ENCODE data around the gene SOCS7.
A peak's percentile ranks its signal among the peaks of the same experiment; 100 is the strongest.

SOCS7 gene

DNA sequence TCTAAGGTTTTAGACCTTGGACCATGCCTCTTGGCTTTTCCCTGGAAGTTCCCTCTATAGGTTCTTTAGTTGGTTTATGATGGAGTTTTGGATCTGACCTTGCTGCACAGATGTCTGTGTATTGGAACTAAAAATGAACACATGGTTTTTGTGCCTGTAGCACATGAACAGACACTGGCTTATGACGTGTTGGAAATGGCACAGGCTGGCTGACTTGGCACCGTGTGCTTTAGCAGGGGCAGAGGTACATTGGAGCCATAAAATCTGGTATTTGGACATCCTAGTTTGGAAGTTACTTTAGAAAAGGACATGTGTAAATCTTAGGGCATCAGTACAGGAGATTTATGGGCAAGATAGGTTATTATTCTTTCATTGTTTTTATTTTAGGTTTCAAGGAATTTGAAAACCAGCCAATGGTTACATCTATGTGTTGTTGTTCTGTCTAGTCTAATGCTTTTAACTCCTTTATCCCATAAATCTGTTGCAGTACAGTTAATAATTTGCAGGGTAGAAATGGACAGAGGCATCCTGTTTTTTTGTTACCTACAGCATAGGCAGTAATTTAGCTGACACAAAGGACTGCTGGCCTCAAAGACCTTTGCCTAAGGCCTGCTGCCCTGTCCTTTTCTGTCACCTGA lies 6.0 kb downstream of the SOCS7 start:
- DNase-seq (ENCODE audit: low read depth): no peak
- H3K4me3 ChIP-seq (ENCODE audit: low read depth, low read length): no peak overlapping the region

DNA sequence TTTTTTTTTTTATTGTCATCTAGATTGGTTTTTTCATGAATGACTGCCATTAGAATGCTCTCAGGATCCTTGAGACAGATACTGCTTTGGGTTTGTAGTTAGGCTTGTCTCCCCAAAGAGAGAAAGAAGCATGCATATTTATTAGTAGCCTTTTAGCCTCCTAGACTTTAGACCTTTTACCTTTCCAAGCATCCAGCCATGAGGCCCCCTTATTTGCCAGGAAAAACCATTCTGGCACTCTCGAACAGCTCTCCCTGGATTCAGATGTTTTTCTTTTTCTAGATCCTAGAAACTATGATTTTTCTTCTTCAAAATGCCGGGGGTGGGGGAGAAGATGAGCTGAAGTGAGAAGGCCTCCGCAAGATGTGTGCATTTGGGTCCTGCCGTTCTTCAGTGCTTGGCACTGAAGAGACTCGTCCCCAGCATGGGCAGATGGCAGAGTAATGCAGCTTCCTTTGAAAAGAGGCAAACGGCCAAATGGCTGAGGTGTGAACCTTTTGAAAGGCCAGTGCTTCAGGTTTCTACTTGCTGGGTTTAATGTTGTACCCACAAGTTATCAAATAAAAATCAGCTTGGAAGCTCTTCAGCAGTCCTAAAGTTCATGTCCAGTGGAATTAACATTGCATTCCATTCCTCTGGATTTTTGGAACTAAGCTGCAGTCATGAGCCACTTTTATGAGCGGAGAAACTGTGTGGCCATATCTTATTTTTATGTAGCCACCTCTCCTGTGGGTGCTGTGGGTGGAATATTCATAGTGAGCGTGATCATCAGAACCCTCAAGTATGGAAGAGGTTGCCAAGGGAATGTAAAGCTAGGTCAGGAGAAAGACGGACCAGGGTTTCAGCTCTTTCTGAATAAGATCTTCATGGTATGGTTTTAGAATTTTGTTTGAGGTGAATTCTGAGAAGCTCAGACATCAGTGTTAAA lies 7.2 kb downstream of the SOCS7 start:
- no peak for DNase-seq (ENCODE audit: low read depth)
- no peak overlapping the region for H3K4me3 ChIP-seq (ENCODE audit: low read depth, low read length)

DNA sequence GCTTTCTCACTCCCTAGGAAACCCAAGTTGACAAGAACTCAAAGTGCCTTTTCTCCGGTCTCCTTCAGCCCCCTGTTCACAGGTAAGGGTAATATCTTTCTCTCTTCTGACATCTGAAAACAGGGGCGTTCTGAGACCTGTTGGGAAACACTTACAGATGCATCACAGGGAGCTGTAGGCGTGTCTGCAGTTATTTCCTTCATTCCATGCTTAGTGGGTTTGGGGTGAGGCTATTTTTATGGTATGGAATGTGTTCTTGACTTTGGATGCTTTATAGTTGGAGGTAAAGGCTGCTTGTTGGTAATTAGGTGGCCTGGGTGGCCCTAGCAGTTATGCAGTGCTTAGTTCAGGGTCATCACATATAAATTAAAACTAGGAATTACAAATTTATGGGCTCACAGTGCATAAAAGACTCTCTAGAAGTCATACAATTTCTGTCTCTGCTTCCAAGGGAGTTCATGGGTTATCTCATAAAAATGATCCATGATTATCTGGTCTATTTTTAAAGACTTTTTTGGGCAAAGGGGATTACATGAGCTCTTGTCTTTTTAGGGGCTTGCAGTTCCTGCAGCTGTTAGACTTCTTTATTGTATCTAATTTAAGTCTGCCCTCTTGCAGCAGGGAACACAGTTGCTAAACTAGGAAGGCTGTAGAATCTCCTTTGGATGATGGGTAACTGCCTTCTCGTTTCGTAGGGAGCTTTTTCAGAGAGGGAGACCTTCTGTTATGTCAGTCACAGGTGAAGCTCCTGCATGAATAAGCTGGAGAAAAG lies 10.2 kb downstream of the SOCS7 start:
- DNase-seq (ENCODE audit: low read depth): no peak
- H3K4me3 ChIP-seq (ENCODE audit: low read depth, low read length): no peak overlapping the region

DNA sequence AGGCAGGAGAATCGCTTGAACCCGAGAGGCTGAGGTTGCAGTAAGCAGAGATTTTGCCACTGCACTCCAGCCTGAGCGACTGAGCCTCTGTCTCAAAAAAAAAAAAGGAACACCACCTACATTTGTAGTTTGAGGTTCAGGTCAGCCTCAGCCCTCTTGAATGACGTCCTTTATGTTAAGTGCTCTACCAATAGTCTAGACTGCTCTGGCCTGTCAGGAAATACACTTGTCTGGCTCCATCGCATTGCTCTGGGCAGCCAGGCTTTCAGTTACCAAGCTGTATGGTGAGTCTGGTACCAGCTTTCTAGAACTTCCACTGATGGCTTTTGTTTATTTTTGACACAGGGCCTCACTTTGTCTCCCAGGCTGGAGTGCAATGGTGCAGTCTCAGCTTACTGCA lies 11.4 kb downstream of the SOCS7 start:
- H3K4me3 ChIP-seq (ENCODE audit: low read depth, low read length): no peak overlapping the region
- DNase-seq (ENCODE audit: low read depth): no peak

DNA sequence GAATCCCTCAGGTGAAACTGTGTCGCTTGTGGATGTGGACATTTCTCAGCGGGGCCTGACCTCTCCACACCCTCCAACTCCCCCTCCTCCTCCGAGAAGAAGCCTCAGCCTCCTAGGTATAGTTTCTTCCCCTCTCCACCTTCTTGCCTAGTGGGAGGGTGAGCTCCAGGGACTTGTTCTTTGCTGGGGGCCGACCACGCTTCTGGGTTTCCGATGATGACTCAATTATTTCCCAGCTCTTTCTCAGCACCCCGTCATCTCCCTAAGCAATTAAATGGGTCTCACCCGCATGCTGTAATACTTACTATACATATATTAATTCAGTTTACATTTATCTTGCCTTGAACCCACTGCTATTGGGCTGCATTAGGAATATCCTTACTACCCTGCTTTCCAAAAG lies 13.1 kb downstream of the SOCS7 start:
- no peak for DNase-seq (ENCODE audit: low read depth)
- H3K4me3 ChIP-seq (ENCODE audit: low read depth, low read length): no peak overlapping the region

DNA sequence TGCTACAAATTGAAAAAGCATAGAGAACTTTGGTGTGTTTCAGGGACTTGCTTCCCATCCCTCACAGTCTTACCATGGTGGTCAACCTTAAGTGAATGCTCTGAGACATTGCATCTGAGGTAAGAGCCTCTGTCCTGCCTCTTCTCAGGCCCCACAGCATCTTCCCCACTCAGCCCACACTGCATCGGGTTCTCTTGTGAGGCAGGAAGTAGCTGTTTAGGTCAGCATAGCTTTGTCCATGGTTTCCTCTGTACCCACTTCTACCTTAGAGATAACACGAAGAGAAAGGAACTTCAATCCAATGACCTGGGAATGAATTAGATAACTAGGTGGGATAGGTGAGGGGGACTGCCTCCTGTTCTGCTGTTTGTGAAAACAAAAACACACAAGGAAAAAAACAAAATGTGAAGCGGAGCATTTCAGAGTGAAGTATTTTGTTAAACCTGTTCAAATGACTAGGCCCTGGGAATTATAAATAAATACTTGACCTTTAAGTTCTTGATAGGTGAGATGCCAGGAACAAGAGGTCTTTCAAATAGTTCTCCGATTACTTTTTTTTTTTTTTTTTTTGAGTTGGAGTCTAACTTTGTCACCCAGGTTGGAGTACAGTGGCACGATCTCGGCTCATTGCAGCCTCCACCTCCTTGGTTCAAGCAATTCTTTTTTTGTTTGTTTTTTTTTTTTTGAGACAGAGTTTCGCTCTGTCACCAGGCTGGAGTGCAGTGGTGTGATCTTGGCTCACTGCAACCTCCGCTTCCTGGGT lies 17.7 kb downstream of the SOCS7 start:
- no peak overlapping the region for H3K4me3 ChIP-seq (ENCODE audit: low read depth, low read length)
- no peak for DNase-seq (ENCODE audit: low read depth)

DNA sequence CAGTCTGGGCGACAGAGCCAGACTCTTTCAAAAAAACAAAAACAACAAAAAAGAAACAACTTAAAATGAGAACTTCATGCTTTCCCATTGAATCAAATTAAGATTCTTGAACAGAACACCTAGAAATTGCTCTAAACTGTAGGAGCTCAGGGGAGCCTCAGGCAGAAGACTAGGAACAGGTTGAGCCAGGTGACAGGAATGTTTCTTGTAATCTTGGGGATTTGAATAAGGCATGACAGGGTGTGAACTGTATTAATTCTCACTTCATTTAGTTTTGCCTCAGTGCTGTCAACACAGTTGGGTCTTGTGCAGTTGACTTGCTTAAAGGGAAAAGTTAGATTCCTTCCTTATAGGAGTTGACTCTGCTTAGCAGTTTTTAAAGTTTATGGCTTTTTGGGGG lies 27.8 kb downstream of the SOCS7 start:
- DNase-seq (ENCODE audit: low read depth): no peak
- H3K4me3 ChIP-seq (ENCODE audit: low read depth, low read length): no peak overlapping the region

DNA sequence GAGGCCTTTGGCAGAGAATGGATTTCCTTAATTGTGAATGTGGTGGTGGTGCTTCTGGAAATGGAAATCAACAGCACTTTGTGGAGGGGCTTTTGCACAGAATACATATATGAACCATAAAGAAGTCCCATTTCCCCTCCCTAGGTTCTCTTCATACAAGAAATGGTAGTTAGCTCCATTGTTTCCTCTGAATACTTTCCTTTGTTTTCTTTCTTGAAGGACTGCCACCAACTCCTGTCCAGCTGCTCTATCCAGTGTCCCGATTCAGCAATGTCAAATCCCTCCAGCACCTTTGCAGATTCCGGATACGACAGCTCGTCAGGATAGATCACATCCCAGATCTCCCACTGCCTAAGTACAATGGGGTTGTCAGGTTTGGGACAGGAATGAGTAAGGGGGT lies 43.4 kb downstream of the SOCS7 start:
- DNase-seq (ENCODE audit: low read depth): no peak
- H3K4me3 ChIP-seq (ENCODE audit: low read depth, low read length): no peak overlapping the region

DNA sequence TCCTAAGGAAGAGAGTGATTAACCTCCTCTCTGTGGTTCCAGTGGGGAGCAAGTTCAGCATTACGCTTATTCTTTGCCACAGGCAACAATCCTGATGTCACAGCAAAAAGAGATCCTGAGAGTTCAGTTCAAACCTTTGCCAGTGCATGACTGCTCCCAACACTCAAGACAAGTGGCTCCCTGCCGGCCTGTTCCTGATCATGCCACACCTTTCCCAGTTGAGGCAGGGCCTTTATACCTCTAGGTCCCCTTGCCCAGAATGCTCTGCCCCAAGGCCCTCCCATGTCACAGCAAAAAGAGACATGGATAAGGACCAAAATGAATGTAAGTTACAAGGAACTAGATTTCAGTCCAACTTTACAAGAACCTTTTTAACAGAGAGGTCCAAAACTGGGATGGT lies 45.6 kb downstream of the SOCS7 start:
- no peak for DNase-seq (ENCODE audit: low read depth)
- H3K4me3 ChIP-seq (ENCODE audit: low read depth, low read length): no peak overlapping the region

DNA sequence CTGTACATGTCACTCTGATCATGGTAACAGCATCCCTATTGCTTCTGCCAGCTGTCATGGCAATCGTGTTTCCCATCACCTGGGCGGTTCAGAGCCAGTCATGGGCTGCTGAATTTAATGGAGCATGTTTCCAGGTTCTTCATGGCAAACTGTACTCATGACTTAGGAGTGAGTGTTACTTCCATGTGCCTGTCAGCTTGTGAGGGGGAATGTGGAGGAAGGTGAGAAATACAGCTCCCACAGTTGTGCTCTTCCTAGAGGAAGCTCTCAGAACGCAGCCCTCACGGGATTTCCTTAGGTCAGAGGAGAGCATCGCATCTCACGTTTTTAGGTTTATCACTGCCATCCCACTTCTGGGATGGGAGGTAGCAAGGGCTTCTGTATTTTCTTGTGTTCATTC lies 48.6 kb downstream of the SOCS7 start:
- no peak for DNase-seq (ENCODE audit: low read depth)

DNA sequence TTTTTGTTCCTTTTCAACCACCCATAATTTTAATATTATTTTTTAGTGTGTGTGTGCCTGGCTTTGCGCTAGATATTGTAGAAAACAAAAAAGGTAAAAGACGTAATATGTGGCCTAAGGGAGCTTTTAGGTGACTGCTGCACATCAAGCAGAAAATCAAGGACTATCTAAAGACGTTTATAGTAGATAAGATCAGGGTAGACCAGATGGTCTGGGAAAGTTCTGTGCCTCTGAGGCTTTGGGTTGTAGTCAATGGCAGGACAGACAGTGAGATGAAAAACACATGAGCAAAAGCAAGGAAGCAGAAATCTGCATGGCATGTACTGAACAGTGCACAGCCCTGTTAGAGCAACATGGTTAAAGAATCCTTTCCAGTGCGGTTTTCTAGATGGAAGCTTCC lies 49.8 kb downstream of the SOCS7 start:
- no peak overlapping the region for H3K4me3 ChIP-seq (ENCODE audit: low read depth, low read length)
- DNase-seq (ENCODE audit: low read depth): no peak

More for the DNA sequence above, 48.6 kb downstream of the SOCS7 start:
- H3K4me3 ChIP-seq (ENCODE audit: low read depth, low read length): no peak overlapping the region

DNA sequence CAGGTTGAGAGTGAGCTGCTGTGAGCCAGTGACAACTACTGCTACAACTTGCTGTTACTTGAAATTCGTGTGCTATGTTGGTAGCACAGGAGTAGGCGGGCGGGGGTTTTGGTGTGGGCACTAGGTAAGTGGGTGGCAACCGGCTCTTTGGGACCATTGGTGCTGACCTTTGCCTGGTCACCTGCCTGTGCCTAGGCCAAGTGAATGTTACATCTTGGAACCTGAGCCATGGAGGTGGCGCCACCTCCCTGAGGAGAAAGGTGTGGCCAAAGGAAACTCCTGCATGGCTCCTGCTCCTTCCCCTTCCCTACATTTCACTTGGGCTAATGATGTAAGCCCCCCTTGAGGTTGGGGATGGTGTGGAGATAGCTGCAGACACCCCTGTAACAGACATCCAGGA lies 51.3 kb downstream of the SOCS7 start:
- no peak for DNase-seq (ENCODE audit: low read depth)
- no peak overlapping the region for H3K4me3 ChIP-seq (ENCODE audit: low read depth, low read length)

DNA sequence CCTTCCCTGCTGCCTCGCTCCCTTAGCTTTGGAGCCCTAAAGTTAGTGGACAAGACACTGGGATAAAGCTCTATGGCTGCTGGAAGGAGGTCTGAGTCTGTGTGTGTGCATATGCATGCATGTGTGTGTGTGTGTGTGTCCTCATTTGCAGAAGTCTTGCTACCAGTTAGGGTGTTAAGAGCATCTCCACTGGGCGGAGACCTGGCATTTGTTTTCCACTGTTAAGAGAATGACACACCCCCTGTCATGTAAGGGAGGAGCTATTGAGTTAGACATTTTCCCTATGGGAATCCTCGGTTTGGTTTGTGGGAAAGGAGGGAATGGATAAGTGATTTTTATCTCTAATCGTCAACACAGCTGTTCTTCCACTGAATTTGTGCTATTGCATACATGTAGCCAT lies 51.8 kb downstream of the SOCS7 start:
- no peak overlapping the region for H3K4me3 ChIP-seq (ENCODE audit: low read depth, low read length)
- DNase-seq (ENCODE audit: low read depth): peak; percentile 19

DNA sequence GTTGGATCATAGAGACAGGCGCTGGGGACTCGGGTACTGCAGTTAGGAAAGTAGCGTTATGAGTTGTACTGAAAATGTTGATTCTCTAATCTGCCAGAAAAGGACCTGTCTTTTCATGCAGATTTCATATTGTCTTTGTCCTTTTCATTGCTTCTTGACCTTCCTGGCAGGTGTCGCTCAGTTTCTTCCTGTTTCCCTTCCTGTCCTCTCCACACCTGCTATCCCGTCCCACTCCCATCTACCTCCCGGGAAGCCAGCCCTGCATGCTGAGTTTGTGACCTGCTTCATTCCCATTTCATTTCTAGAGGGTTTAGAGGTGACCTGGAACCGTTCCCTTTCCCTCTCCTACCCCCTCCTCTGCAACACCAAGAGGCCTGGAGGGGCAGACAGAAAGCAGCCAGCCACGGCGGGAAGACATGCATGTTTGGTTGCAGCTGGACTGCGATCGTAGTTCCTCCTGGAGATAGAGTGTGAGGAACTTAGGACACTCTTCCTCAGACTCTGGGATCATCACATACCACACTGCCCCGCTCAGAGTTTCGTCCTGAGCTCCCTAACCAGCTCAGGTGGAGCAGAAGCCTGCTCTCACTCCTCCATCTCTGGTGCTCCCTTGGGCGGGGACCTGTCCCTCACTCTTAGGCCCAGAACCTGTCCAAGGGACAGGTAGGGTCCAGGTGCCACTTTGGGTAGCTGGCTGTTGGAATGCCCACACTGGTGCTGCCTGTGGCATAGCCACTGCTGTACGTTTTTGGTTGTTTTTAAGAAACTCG lies 52.7 kb downstream of the SOCS7 start:
- H3K4me3 ChIP-seq (ENCODE audit: low read depth, low read length): no peak overlapping the region
- DNase-seq (ENCODE audit: low read depth): no peak

DNA sequence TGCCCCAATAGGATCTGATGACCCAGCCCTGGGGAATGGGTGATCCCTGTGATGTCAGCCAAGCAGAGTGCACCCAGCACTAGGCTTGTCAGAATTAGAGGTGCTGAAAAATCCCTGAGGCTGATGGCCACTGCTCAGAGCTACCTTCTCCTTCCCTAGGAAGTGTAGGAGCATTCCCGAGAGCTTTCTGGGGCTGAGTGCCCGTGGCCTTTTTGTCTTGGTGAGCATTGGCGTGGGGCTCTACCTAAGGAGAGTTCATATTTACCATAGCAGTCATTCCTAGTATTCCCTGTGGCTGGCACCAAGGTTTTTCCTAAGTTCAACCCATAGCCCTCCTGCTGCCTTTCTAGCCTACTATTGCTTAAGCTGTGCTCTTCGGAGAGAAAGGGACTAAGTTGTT lies 54.0 kb downstream of the SOCS7 start:
- no peak overlapping the region for H3K4me3 ChIP-seq (ENCODE audit: low read depth, low read length)
- no peak for DNase-seq (ENCODE audit: low read depth)

DNA sequence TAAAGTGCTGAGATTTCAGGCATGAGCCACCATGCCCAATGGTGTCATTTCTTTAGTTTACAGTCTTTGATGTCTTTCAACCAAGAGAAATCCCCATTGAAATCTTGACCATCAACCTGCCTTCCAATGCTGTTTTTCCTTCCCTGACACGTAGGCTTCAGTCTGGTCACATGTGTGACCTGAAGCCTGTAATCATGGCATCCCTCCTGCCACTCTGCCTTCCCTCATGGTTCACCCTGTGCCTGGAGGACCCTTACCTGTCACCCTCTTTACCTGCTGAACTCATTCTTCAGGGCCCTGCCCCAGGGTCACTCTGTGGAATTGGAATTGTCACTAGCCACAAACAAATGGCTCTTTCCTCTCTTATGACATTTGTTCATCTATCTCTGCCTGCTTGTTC lies 58.6 kb downstream of the SOCS7 start:
- H3K4me3 ChIP-seq (ENCODE audit: low read depth, low read length): no peak overlapping the region
- DNase-seq (ENCODE audit: low read depth): no peak

DNA sequence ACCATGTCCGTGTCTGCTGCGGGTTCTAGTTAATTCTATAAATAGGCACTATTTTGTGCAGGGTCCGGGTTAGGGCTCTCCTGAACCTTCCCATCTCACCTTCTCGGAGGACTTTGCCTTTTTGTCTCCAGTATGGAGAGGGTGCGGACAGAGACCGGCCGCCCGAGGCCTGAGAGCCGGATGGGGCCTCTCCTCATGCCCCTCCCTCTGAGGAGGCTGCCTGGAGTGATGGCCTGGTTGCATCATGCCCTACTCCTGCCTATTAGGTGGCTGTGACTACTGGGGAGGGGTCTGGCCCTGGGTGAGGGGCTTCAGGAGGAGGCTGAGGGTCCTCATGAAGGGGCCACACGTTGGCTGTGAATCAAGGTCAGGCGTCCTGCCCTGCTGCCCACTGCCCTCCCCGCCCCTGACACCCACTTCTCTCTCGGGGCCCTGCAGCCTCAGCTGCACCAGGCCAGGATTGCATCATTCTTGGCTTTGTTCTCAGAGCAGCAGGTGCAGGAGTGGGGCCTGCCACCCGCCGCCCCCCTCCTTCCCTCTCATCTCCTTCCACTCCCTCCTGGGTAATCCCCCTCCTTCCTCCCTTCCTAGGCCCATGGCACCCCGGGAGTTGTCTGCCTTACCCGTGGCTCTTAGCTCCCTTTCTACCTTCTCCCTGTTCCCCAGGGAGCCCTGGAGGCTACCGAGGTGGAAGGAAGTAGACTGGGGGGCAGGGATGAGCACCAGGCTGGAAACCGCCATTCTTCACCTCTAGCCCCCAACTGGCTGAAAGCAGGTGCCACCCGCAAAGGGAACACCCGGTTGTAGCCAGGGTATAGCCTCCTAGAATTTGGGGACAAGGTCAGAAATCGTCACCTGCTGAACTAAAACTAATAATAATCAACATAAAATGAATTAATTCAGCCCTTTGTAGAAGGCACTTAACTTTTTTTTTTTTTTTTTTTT lies 63.9 kb downstream of the SOCS7 start:
- DNase-seq (ENCODE audit: low read depth): no peak
- peak overlapping the region; percentile 31 for H3K4me3 ChIP-seq (ENCODE audit: low read depth, low read length)

DNA sequence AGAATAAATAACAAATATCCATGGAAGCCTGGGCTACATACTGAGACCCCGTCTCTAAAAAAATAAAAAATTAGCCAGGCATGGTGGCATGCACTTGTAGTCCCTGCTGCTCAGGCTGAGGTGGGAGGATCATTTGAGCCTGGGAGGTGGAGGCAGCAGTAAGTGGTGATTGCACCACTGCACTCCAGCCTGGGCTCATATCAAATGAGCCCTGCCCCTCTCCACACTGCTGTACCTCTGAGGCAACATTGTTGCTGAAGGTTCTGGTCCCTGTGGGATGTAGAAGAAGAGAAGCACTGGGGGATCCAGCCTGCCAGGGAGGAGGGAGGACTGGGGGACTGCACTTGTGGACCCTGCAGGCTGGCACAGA lies 65.2 kb downstream of the SOCS7 start:
- H3K4me3 ChIP-seq (ENCODE audit: low read depth, low read length): no peak overlapping the region
- DNase-seq (ENCODE audit: low read depth): no peak

Measured in skeletal muscle cell (primary cell).